GM12878 (cell line): ENCODE data around the gene CSK. TPM values are rescaled to one million over a fixed set of nuclear protein-coding genes. Genes with fewer than 3 reads are reported as not detected.

Source experiments
- CREB1 ChIP-seq: IDR thresholded peaks from 2 replicates; pipeline ENCODE4 v1.6.1; 2012; ENCODE audit warnings: low read depth, mild to moderate bottlenecking, inconsistent platforms
- EP300 ChIP-seq, 2 experiments: fragments of 150-350 bp in 1 of 2; IDR thresholded peaks; 2 replicates each; pipeline ENCODE4 v1.6.1; 2011 to 2012; ENCODE audit warnings: low read depth in 2 of 2, low read length in 2 of 2, borderline replicate concordance in 1 of 2, improper control_type of control experiment in 1 of 2, inconsistent platforms in 1 of 2; ENCODE audit not compliant: control insufficient read depth in 1 of 2
- MLLT1 ChIP-seq: fragments of 450-650 bp; IDR thresholded peaks from 2 replicates; pipeline ENCODE4 v1.6.1; 2016; ENCODE audit warnings: mild to moderate bottlenecking
- NKRF ChIP-seq: fragments of 450-650 bp; conservative IDR thresholded peaks from 2 replicates; pipeline ENCODE4 v1.6.1; 2017; ENCODE audit warnings: mild to moderate bottlenecking, moderate library complexity
- RAD21 ChIP-seq: IDR thresholded peaks from 2 replicates; pipeline ENCODE4 v1.6.1; 2011; ENCODE audit warnings: mild to moderate bottlenecking, low read depth, low read length, moderate library complexity; ENCODE audit not compliant: insufficient read depth
- TCF3 ChIP-seq: IDR thresholded peaks from 2 replicates; pipeline ENCODE4 v1.6.1; 2012; ENCODE audit warnings: low read depth, mild to moderate bottlenecking, low read length, borderline replicate concordance; ENCODE audit not compliant: insufficient read depth
- polyA plus RNA-seq, 11 experiments: library from polyadenylated mRNA; depleted of rRNA in 4 of 11; unstranded in 6 of 11; stranded (reverse) in 5 of 11; fragments of >200 nt; fragmentation: Nextera tagmentation in 4 of 11; fragmentation: Illumina TruSeq in 1 of 11; extraction: Ambion mirVana in 4 of 11; extraction: Trizol in 1 of 11; gene quantifications; 1 replicate in 1 of 11; 2 replicates in 10 of 11; pipeline versions ENCODE4 v1.2.1 to v1.2.3, GENCODE V29; 2011 to 2016; ENCODE audit warnings: inconsistent platforms in 2 of 11, missing spikeins in 2 of 11, low read depth in 1 of 11
- total RNA-seq, 4 experiments: library from RNA; depleted of rRNA in 3 of 4; stranded (reverse); fragments of >200 nt in 3 of 4; fragmentation: Illumina TruSeq in 1 of 4; extraction: Trizol in 1 of 4; gene quantifications; 2 replicates each; pipeline versions ENCODE4 v1.2.1 to v1.2.3, GENCODE V29; 2013 to 2021

CSK gene
- total and polyA plus RNA-seq, 10 of the 15 experiments (the other 5 are each of a cell fraction or from before 2014, with no cell fraction given), result 3.4 to 327 (median 75.8) TPM

DNA sequence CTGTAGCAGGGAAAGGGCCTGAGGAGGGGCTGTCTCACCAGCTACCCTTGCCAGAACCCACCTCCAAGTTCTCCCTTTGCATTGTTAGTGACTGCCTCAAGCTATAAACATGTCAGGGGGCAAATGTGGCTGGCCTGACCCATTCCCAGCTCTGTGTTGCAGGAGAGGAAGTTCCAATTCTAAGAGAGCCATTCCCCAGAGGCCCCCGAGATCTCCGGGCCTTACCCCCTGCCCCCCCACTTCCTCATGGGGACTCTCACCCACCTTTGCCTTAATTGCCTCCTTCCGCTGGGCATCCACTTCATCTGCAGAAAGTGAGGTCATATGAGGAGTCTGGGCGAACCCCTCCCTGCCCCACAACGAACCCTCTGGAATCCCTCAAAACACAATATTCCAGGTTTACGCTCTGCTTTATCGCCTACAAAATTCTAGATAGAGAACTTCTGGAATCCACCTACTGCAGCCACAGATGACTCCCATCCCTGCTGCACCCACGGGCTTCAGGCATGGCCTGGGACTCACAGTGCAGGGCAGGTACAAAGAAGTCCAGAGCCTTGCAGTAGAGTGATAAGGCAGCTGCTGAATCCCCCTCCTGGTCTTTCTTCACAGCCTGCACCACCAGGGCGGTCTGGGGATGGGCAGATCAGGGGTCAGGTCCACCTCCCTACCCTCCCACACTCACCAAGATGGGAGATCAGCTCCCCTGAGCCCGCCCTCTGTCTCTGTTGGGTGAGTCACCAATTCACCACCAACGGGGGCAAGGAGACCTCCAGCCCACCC, 57.1 kb downstream of the CSK start (continued):
- no peak for TF ChIP-seq EP300 (IDR thresholded peaks at IDR 0.05; ENCODE audit: borderline replicate concordance in 1 of 2, control insufficient read depth in 1 of 2, low read depth in 2 of 2, low read length in 2 of 2)
- TF ChIP-seq MLLT1, result no peak
- TF ChIP-seq NKRF, result no peak
- TF ChIP-seq RAD21, result no peak
- TF ChIP-seq CREB1, result no peak
- TF ChIP-seq TCF3, result no peak
- TF ChIP-seq, all 136 proteins: peak for 0
